Mesothelial cell of epicardium (in vitro differentiated cells): Measurements from ENCODE around the gene TRIM61. TPM values are rescaled to one million over a fixed set of nuclear protein-coding genes. Genes with fewer than 3 reads are reported as not detected.
"Not testable (repeated sequence)": the region's sequence is repeated elsewhere in the genome, so short reads cannot be mapped to it uniquely, and the experiment has no call there.

ENCODE experiments used
- DNase-seq, 2 experiments: peaks; one replicate each; pipeline ENCODE4 v3.0.0; 2021; ENCODE audit warnings: low spot score in 2 of 2; ENCODE audit not compliant: unreplicated experiment in 2 of 2
- H3K27ac Mint-ChIP-seq: 2 replicates; pipeline ENCODE4 v1.8.0; 2021; ENCODE audit warnings: mixed read lengths
- H3K27me3 Mint-ChIP-seq: 2 replicates; pipeline ENCODE4 v1.8.0; 2021; ENCODE audit warnings: low read depth, mixed read lengths
- H3K36me3 Mint-ChIP-seq: 2 replicates; pipeline ENCODE4 v1.8.0; 2021; ENCODE audit warnings: mixed read lengths
- H3K4me1 Mint-ChIP-seq: 2 replicates; pipeline ENCODE4 v1.8.0; 2021; ENCODE audit warnings: mixed read lengths
- H3K4me3 Mint-ChIP-seq: 2 replicates; pipeline ENCODE4 v1.8.0; 2021; ENCODE audit warnings: mild to moderate bottlenecking, moderate library complexity, mixed read lengths
- H3K9me3 Mint-ChIP-seq: 2 replicates; pipeline ENCODE4 v1.8.0; 2021; ENCODE audit warnings: mixed read lengths
- total RNA-seq: library from RNA; stranded (reverse); gene quantifications from 3 replicates; pipeline ENCODE4 v1.2.1, GENCODE V29; 2021
- TF ChIP-seq, protein P1 (sequence below): fragments of 200-600 bp; sonication (generic); IDR thresholded peaks from one replicate; pipeline ENCODE4 v1.5.0; 2021; ENCODE audit warnings: antibody characterized with exemption; ENCODE audit not compliant: unreplicated experiment

The TRIM61 gene
- total RNA-seq, result 1.6 to 2.4 TPM (median 2.2 TPM) in 3 replicates

DNA sequence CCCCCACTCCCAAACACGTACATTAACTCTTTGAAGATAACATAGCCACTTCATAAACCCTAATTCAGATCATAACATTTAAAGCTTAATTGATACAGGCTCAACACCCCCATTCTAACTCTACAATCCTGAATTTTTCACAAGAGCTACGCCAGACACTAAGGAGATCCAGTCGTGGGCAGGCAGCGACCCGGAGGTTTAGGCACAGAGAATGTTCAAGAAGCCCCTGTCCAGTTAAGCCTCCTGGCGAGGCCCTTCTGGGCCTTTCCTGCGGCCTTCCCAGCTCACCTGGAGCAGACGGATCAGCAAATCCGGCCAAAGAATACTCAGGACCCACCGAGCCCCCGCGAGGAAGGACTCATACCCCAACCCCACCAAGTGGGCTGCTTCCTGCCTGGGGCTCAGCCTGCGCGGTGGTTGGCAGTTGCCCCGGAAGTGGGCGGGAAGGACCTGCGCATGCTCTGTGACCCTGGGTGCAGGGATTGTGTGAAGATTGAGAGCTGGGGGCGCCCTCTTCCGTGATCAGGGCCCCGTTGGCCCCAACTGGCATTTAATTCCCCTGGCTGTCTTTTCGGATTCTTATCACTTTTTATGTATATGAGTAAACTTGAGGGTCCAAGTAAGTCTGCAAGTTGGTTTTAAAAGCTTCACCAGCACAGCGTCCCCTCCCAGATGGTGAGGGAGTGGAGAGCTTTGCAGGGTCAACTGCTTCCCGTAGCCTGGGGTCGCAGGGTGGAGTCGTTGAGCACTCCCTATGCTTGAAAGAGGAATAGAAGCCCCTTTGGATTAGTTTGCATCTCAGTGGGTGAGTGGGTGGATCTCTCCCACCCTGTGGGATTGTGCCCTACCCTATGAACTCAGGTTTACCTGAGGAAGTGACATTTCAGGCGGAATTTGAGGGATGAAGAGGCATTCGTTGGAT is at the start of gene TRIM61:
TRIM61 (minus strand) TSS at position 415 of the 922 bp plus-strand sequence. CDS start 7,655 bp downstream, outside the sequence.
- peaks cover 2% of the 10 kb centered on the region for H3K36me3 Mint-ChIP-seq
- TF ChIP-seq, protein P1, sequence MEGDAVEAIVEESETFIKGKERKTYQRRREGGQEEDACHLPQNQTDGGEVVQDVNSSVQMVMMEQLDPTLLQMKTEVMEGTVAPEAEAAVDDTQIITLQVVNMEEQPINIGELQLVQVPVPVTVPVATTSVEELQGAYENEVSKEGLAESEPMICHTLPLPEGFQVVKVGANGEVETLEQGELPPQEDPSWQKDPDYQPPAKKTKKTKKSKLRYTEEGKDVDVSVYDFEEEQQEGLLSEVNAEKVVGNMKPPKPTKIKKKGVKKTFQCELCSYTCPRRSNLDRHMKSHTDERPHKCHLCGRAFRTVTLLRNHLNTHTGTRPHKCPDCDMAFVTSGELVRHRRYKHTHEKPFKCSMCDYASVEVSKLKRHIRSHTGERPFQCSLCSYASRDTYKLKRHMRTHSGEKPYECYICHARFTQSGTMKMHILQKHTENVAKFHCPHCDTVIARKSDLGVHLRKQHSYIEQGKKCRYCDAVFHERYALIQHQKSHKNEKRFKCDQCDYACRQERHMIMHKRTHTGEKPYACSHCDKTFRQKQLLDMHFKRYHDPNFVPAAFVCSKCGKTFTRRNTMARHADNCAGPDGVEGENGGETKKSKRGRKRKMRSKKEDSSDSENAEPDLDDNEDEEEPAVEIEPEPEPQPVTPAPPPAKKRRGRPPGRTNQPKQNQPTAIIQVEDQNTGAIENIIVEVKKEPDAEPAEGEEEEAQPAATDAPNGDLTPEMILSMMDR, result no peak
- peak in 1 of 2 experiments; percentile 54 for DNase-seq

DNA sequence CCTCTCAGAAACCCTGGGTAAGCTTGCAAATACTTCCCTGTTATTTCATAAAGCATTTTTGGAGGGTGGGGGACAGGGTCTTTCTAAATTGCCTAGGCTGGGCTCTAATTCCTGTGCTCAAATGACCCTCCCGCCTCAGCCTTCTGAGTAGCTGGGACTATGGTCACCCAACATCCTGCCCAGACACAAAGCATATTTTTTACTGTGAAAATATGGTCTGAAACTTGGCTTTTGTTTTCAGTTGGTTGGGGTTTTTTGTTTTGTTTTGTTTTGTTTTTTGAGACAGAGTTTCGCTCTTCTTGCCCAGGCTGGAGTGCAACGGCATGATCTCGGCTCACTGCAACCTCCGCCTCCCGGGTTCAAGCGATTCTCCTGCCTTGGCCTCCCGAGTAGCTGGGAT is 48.3 kb upstream of the TRIM61 start:
- H3K4me3 Mint-ChIP-seq, result not testable (repeated sequence)

More for the DNA sequence above, at the start of gene TRIM61:
- H3K4me3 Mint-ChIP-seq, result peak within 1 kb of the TSS; percentile 85
- H3K27me3 Mint-ChIP-seq, result no peaks in the 10 kb centered on the region
- no peaks in the 10 kb centered on the region for H3K9me3 Mint-ChIP-seq
- H3K27ac Mint-ChIP-seq, result peak within 1 kb of the TSS; percentile 84
- peaks cover 9% of the 10 kb centered on the region for H3K4me1 Mint-ChIP-seq

DNA sequence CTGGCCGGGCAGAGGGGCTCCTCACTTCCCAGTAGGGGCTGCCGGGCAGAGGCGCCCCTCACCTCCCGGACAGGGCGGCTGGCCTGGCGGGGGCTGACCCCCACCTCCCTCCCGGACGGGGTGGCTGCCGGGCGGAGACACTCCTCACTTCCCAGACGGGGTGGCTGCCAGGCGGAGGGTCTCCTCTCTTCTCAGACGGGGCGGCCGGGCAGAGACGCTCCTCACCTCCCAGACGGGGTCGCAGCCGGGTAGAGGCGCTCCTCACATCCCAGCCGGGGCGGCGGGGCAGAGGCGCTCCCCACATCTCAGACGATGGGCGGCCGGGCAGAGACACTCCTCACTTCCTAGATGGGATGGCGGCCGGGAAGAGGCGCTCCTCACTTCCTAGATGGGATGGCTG is 42.5 kb upstream of the TRIM61 start:
- DNase-seq, H3K27me3 Mint-ChIP-seq, H3K9me3 Mint-ChIP-seq, H3K4me3 Mint-ChIP-seq, H3K27ac Mint-ChIP-seq, H3K36me3 Mint-ChIP-seq, H3K4me1 Mint-ChIP-seq: not testable (repeated sequence)

More for the DNA sequence above, 48.3 kb upstream of the TRIM61 start:
- H3K27me3 Mint-ChIP-seq, DNase-seq, H3K36me3 Mint-ChIP-seq, H3K4me1 Mint-ChIP-seq, H3K9me3 Mint-ChIP-seq, H3K27ac Mint-ChIP-seq: not testable (repeated sequence)

DNA sequence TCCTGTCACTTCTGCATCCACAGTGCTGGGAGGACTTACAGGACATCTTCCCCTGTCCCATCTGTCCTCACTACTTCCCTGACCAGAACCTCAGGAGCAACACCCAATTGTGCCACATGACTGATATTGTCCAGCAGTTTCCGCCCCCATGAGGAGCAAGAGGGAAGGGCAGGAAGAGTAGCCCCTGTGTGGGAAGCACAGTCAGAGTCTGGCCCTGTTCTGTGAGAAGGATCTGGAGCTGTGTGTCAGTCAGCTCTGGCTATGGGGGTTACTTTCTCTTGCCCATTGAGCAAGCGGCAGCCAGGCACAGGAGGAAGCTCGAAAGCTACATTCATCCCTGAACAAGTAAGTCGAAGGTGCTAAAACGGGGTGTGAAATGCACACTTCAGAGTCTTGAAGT is 39.5 kb upstream of the TRIM61 start:
- DNase-seq, result no peak
- H3K27ac Mint-ChIP-seq, result no peak overlapping the region
- H3K4me3 Mint-ChIP-seq, result no peak overlapping the region
- no peaks in the 10 kb centered on the region for H3K27me3 Mint-ChIP-seq
- H3K36me3 Mint-ChIP-seq, result no peaks in the 10 kb centered on the region
- no peaks in the 10 kb centered on the region for H3K9me3 Mint-ChIP-seq
- TF ChIP-seq, protein P1, result no peak
- no peaks in the 10 kb centered on the region for H3K4me1 Mint-ChIP-seq

DNA sequence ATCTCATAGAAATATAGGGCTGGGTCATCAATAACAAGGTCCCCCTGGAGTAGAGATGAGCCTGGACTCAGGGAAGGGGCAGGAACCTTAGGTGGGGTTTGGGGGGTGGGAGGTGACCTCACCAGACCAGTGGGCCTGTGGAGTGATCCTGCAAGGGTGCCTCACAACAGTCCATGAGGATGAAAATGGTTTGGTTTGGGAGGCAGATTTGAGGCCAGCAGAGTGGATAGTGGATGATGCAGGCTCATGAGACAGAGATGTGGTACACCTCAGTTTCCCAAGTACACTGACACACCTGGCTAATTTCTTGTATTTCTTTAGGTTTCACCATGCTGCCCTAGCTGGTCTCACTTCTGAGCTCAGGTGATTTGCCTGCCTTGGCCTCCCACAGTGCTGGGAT is 36.2 kb upstream of the TRIM61 start:
- Mint-ChIP-seq H3K36me3 (no peaks in the 10 kb centered on the region), H3K9me3 (no peaks in the 10 kb centered on the region), H3K4me3 (no peak overlapping the region), H3K4me1 (no peaks in the 10 kb centered on the region), H3K27ac (no peak overlapping the region), H3K27me3 (peaks cover 3% of the 10 kb centered on the region)
- TF ChIP-seq, protein P1, result no peak
- no peak for DNase-seq

DNA sequence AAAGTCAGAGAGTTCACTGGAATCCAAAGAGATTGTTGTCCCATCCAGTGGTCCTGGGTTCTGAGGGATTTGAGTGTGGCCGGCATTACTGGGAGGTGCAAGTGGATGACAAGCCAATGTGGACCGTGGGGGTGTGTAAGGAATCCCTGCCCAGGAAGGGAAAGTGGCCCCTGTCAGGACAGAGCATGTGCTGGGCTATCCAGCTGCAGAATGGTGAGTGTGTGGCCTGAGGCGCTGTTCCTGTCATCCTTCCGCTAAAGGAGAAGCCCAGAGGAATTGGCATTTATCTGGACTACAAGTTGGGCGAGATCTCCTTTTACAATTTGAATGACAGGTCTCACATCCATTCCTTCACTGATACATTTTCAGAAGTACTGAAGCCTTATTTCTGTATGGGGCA is 33.9 kb upstream of the TRIM61 start:
- Mint-ChIP-seq H3K4me1 (no peaks in the 10 kb centered on the region), H3K36me3 (no peaks in the 10 kb centered on the region), H3K27ac (no peak overlapping the region), H3K4me3 (no peak overlapping the region), H3K9me3 (no peaks in the 10 kb centered on the region), H3K27me3 (peaks cover 3% of the 10 kb centered on the region)
- TF ChIP-seq, protein P1, result no peak
- DNase-seq, result no peak
